Measurements from ENCODE around the gene NFIC.
"Not testable (repeated sequence)": the region's sequence is repeated elsewhere in the genome, so short reads cannot be mapped to it uniquely, and the experiment has no call there.

The NFIC gene

GRCh38 chr19:3338541-3339181 is 27.7 kb upstream of the NFIC start:
- no peak for DNase-seq

- DNase-seq, result no peak
These were observed 26.0 kb upstream of the NFIC start for GRCh38 chr19:3340340-3340739.

- DNase-seq, result no peak
These were observed 24.1 kb upstream of the NFIC start for GRCh38 chr19:3342246-3342645.

GRCh38 chr19:3342962-3343361 is 23.4 kb upstream of the NFIC start:
- not testable (repeated sequence) for DNase-seq

GRCh38 chr19:3343619-3344502 is 22.5 kb upstream of the NFIC start:
- peak; percentile 82 for DNase-seq

- no peak for DNase-seq
These were observed 21.5 kb upstream of the NFIC start for GRCh38 chr19:3344608-3345598.

- DNase-seq, result no peak
These were observed 20.4 kb upstream of the NFIC start for GRCh38 chr19:3345850-3346460.

- DNase-seq, result peak; percentile 71
These were observed 19.6 kb upstream of the NFIC start for GRCh38 chr19:3346677-3347353.

- DNase-seq, result no peak
These were observed 18.3 kb upstream of the NFIC start for GRCh38 chr19:3348042-3348441.

GRCh38 chr19:3348469-3348868 is 17.9 kb upstream of the NFIC start:
- DNase-seq, result not testable (repeated sequence)

GRCh38 chr19:3350014-3350663 is 16.2 kb upstream of the NFIC start:
- no peak for DNase-seq

GRCh38 chr19:3351702-3352447 is 14.5 kb upstream of the NFIC start:
- DNase-seq, result no peak

- no peak for DNase-seq
These were observed 12.9 kb upstream of the NFIC start for GRCh38 chr19:3353493-3353892.

GRCh38 chr19:3356805-3357204 is 9.6 kb upstream of the NFIC start:
- DNase-seq, result no peak

GRCh38 chr19:3357271-3357991 is 9.0 kb upstream of the NFIC start:
- no peak for DNase-seq

- DNase-seq, result no peak
These were observed 8.2 kb upstream of the NFIC start for GRCh38 chr19:3357992-3358688.

- no peak for DNase-seq
These were observed 7.7 kb upstream of the NFIC start for GRCh38 chr19:3358689-3359014.

- peak; percentile 39 for DNase-seq
These were observed 7.1 kb upstream of the NFIC start for GRCh38 chr19:3359015-3359918.
